SKM-1 treated with dmso at 0.1 percent for 144 hours (cell line): Measurements from ENCODE around the gene SEMA6D.

Source experiments
- DNase-seq: peaks from one replicate; lab custom pipeline; 2025; ENCODE audit not compliant: unreplicated experiment; lab: John Stamatoyannopoulos, UW

The SEMA6D gene

DNA sequence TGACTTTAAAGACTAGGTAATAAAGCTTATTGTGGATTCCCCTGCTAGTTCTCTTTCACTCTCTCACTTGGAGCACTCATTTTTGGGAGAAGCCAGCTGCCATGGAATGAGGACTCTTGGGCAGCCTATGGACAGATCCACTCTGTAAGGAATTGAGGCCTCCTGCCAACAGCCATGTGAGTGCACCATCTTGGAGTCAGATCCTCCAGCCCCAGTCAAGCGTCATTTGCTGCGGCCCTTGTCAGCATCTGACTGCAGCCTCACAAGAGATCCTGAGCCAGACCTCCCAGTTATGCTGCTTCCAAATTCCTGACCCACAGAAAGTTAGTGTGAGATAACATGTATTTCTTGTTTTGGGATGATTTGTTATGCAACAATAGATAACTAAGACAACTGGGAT, 101.9 kb downstream of the SEMA6D start:
- DNase-seq = no peak

DNA sequence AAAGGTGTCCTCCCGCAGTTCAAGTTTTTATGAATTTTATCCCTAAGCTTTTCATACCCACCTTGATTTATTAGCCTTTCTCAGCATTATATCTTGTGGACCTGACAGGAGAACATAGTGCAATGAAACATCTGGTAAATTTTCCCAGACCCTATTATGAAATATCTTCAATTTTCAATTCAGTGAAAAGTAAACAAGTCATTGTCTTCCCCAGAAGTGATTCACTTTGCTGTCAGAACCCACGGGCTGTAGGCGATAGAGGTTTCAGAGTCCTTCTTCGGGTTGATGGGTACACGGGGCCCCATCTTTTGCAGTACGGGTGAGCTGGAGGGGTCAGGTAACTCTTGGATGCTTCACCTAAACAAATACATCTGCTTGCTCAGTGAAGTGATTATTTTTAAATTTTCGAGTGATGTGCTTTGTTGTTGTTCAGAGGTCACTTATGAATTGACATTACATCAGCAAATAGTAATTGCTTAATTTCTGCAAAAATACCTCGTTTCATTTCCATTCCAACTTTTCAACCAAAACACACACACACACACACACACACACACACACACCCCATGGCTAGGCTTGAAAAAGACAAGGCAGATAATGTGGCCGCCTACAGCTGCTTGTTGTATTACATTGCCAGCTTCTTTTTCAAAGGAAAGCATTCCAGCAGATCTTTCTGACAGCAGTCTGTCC, 102.9 kb downstream of the SEMA6D start:
- DNase-seq = no peak

DNA sequence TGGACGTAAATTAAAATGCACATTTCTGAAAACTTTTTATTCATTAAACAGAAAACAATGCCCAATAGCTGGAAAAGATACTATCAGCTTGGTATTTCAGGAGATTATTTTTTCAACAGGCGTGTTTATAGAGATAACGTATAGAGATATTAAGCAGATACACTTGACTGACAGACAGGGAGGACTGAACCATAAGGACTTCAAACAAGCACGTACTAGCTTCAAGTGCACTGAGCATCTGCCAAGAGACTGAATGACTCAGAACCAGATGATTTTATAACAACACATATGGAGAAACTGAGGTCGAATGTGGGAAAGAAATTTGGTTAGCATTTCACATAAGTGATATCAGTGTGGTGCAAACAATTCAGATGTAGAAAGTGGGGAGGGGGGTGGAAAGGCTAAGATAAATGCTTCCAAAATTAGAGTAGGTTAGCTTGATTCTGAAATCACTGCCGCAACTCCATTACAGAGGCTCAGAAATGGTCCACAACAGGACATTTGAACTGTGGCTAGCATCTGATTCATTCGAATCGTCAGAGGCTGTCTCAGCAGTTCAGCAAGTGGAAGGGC, 103.5 kb downstream of the SEMA6D start:
- no peak for DNase-seq

DNA sequence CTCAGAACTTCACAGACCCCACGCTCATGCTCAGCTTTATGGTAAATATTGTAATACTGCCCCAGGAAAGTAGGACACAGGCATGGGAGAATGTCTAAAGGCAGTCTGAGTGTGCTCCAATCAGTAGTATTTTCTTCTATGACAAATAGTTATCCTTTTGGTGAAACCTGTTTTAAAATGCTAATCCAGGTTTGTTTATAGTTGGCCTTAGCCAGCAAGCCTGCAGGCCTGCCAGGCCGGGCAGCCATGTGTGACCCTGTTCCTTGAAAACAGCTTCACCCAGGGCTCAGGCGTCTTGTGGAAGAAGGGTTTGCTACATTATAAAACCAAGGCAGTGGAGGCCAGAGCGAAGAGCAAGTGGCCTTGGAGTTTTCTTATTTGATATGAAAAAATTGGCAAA, 104.7 kb downstream of the SEMA6D start:
- no peak for DNase-seq
